Fibroblast of lung (primary cell): ENCODE data around the gene GPR68. TPM values are rescaled to one million over a fixed set of nuclear protein-coding genes. Genes with fewer than 3 reads are reported as not detected.

Source experiments
- DNase-seq, 2 donors: peaks; one replicate each; pipeline versions ENCODE4 v3.0.0 to v3.0.0-alpha.2; 2010; ENCODE audit warnings: low read depth in 2 of 2
- H2AFZ ChIP-seq: 2 replicates; pipeline ENCODE4 v1.5.1; 2012; ENCODE audit warnings: low read length, control low read depth, inconsistent platforms
- H3K27ac ChIP-seq: 2 replicates; pipeline ENCODE4 v1.5.1; 2011; ENCODE audit warnings: low read length, control low read depth; ENCODE audit not compliant: insufficient read depth
- H3K27me3 ChIP-seq: 2 replicates; pipeline ENCODE4 v1.5.1; 2011; ENCODE audit warnings: mild to moderate bottlenecking, low read length; ENCODE audit not compliant: control insufficient read depth, insufficient read depth
- H3K36me3 ChIP-seq: 2 replicates; pipeline ENCODE4 v1.5.1; 2011; ENCODE audit warnings: low read length; ENCODE audit not compliant: control insufficient read depth, insufficient read depth
- H3K4me1 ChIP-seq: 2 replicates; pipeline ENCODE4 v1.5.1; 2011; ENCODE audit warnings: low read length; ENCODE audit not compliant: control insufficient read depth, insufficient read depth; ENCODE audit errors: extremely low read depth
- H3K4me2 ChIP-seq: 2 replicates; pipeline ENCODE4 v1.5.1; 2011; ENCODE audit warnings: low read length, control low read depth; ENCODE audit not compliant: insufficient read depth; ENCODE audit errors: extremely low read depth
- H3K4me3 ChIP-seq, 4 experiments: fragments of 200-600 bp in 1 of 4; sonication (generic) in 1 of 4; replicated peaks in 1 of 4; 2 replicates each; pipeline ENCODE4 v1.5.1; 2011 to 2016; ENCODE audit warnings: low read length in 4 of 4, low read depth in 3 of 4, mild to moderate bottlenecking in 3 of 4, control low read depth in 2 of 4, inconsistent platforms in 1 of 4, mixed read lengths in 1 of 4; ENCODE audit not compliant: insufficient read depth in 1 of 4; ENCODE audit errors: control extremely low read depth in 1 of 4
- H3K79me2 ChIP-seq: 2 replicates; pipeline ENCODE4 v1.5.1; 2012; ENCODE audit warnings: mild to moderate bottlenecking, low read length, inconsistent platforms; ENCODE audit not compliant: control insufficient read depth, insufficient read depth
- H3K9ac ChIP-seq: 2 replicates; pipeline ENCODE4 v1.5.1; 2011; ENCODE audit warnings: mild to moderate bottlenecking, low read length, control low read depth; ENCODE audit not compliant: insufficient read depth
- H3K9me3 ChIP-seq: 2 replicates; pipeline ENCODE4 v1.5.1; 2012; ENCODE audit warnings: low read depth, low read length; ENCODE audit not compliant: control insufficient read depth, insufficient read depth
- H4K20me1 ChIP-seq: 2 replicates; pipeline ENCODE4 v1.5.1; 2011; ENCODE audit warnings: low read length; ENCODE audit not compliant: control insufficient read depth, insufficient read depth; ENCODE audit errors: extremely low read depth
- EZH2 ChIP-seq: IDR thresholded peaks from 2 replicates; pipeline ENCODE4 v1.5.1; 2012; ENCODE audit warnings: low read length, control low read depth, mild to moderate bottlenecking; ENCODE audit errors: missing control alignments
- polyA minus RNA-seq: library from RNA; depleted of rRNA, polyadenylated mRNA; stranded (reverse); fragments of >200 nt; gene quantifications from 2 replicates; pipeline ENCODE4 v1.2.3, GENCODE V29; 2011; ENCODE audit warnings: low replicate concordance
- polyA plus RNA-seq, 2 donors: library from polyadenylated mRNA; depleted of rRNA in 1 of 2; stranded (reverse) in 1 of 2; unstranded in 1 of 2; fragments of >200 nt; gene quantifications; 2 replicates each; pipeline ENCODE4 v1.2.1, GENCODE V29; 2011 to 2012; ENCODE audit warnings: missing spikeins in 1 of 2
- total RNA-seq: library from RNA; depleted of rRNA; stranded (reverse); fragments of >200 nt; gene quantifications from 2 replicates; pipeline ENCODE4 v1.2.1, GENCODE V29; 2014
- TF ChIP-seq, protein P1 (sequence below), 2 donors: IDR thresholded peaks in 1 of 2; conservative IDR thresholded peaks in 1 of 2; 1 replicate in 1 of 2; 2 replicates in 1 of 2; pipeline ENCODE4 v1.5.1; 2011 to 2012; ENCODE audit warnings: low read length in 2 of 2, control low read depth in 1 of 2, inconsistent platforms in 1 of 2, low read depth in 1 of 2, mild to moderate bottlenecking in 1 of 2

The GPR68 gene, protein sequence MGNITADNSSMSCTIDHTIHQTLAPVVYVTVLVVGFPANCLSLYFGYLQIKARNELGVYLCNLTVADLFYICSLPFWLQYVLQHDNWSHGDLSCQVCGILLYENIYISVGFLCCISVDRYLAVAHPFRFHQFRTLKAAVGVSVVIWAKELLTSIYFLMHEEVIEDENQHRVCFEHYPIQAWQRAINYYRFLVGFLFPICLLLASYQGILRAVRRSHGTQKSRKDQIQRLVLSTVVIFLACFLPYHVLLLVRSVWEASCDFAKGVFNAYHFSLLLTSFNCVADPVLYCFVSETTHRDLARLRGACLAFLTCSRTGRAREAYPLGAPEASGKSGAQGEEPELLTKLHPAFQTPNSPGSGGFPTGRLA
- 0.26 and 0.66 TPM in 2 replicates for total RNA-seq
- polyA plus RNA-seq, result 0.37 and 1.3 TPM in 2 replicates
- polyA plus RNA-seq (2012), result 0.36 and 2.2 TPM in 2 replicates
- 5.5 TPM in 1 of 2 replicates, not detected in the other for polyA minus RNA-seq

DNA sequence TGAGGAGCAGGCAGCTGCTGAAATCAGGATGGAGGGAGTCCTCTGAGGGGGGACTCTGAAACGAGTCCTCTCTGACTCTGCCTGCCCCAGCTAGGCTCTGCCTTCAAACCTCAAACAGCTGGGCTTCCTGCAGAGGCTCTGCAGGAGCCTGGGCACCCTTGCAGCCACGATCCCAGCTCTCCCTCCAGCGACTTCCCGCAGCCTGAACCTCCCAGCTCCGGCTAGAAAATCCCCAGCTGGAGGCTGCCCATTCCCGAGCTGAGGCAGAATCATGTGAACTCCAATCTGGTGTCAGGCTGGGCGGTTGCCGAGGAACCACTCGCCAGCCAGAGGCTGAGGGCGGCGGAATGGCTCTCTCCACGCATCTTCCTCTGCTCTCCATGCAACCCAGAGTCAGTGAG is at the start of gene GPR68:
GPR68 (minus strand) TSS at position 204 of the 401 bp plus-strand sequence. CDS start 9,654 bp downstream, outside the sequence.
- Histone ChIP-seq H3K36me3 (no peaks in the 10 kb centered on the region), H3K9me3 (no peaks in the 10 kb centered on the region), H3K9ac (no peak within 1 kb of the TSS), H4K20me1 (no peaks in the 10 kb centered on the region), H3K79me2 (no peaks in the 10 kb centered on the region), H3K27ac (peak within 1 kb of the TSS; percentile 57), H2AFZ (no peak within 1 kb of the TSS), H3K4me2 (peak within 1 kb of the TSS; percentile 63), H3K27me3 (no peaks in the 10 kb centered on the region), H3K4me3 (peak within 1 kb of the TSS in 1 of 4 experiments; percentile 30), H3K4me1 (peaks cover 7% of the 10 kb centered on the region)
- TF ChIP-seq EZH2, result no peak
- TF ChIP-seq, protein P1, sequence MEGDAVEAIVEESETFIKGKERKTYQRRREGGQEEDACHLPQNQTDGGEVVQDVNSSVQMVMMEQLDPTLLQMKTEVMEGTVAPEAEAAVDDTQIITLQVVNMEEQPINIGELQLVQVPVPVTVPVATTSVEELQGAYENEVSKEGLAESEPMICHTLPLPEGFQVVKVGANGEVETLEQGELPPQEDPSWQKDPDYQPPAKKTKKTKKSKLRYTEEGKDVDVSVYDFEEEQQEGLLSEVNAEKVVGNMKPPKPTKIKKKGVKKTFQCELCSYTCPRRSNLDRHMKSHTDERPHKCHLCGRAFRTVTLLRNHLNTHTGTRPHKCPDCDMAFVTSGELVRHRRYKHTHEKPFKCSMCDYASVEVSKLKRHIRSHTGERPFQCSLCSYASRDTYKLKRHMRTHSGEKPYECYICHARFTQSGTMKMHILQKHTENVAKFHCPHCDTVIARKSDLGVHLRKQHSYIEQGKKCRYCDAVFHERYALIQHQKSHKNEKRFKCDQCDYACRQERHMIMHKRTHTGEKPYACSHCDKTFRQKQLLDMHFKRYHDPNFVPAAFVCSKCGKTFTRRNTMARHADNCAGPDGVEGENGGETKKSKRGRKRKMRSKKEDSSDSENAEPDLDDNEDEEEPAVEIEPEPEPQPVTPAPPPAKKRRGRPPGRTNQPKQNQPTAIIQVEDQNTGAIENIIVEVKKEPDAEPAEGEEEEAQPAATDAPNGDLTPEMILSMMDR (conservative IDR thresholded peaks at IDR 0.05 in 1 of 2, IDR thresholded peaks at IDR 0.05 in 1 of 2; ENCODE audit: low read depth in 1 of 2, low read length in 2 of 2), result no peak
- peak; percentile 74 to 76 for DNase-seq

DNA sequence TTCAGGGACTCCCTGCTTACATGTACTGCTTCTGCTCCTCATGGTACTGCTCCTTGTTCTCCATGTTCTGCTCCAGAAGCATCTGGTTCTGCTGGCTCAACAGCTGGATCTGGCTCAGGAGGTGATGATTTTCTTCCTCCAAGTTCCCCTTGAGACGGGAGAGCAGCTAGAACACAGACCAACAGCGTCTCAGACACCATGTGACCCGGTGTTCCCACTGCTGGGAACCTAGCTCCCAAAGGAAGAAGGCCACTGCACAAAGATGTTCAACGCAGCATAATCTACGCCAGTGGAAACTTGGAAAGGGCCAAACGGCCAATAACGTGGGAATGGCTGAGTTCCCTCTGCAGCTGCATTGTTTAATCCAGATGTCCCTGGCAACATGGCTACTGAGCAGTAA is 49.6 kb upstream of the GPR68 start:
- H3K27me3 ChIP-seq, result no peaks in the 10 kb centered on the region
- DNase-seq, result no peak
- H4K20me1 ChIP-seq, result no peaks in the 10 kb centered on the region
- H3K4me2 ChIP-seq, result no peak overlapping the region
- no peak overlapping the region for H3K9ac ChIP-seq
- no peaks in the 10 kb centered on the region for H3K79me2 ChIP-seq
- H2AFZ ChIP-seq, result no peak overlapping the region
- TF ChIP-seq, protein P1 (conservative IDR thresholded peaks at IDR 0.05 in 1 of 2, IDR thresholded peaks at IDR 0.05 in 1 of 2; ENCODE audit: low read depth in 1 of 2, low read length in 2 of 2), result no peak
- no peak for TF ChIP-seq EZH2
- H3K4me3 ChIP-seq, result no peak overlapping the region
- H3K9me3 ChIP-seq, result no peaks in the 10 kb centered on the region
- no peaks in the 10 kb centered on the region for H3K36me3 ChIP-seq
- H3K27ac ChIP-seq, result no peak overlapping the region
- H3K4me1 ChIP-seq, result no peaks in the 10 kb centered on the region

DNA sequence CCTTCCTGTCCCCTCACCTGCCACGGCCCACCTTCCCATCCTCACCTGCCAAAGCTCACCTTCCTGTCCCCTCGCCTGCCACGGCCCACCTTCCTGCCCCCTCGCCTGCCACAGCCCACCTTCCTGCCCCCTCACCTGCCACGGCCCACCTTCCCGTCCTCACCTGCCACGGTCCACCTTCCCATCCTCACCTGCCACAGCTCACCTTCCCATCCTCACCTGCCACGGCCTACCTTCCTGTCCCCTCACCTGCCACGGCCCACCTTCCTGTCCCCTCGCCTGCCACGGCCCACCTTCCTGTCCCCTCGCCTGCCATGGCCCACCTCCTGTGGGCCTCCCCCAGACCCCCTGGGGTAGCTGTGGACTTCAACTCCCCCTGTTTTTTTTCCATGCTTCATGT is 48.8 kb upstream of the GPR68 start:
- H3K4me3 ChIP-seq, result no peak overlapping the region
- H3K27me3 ChIP-seq, result no peaks in the 10 kb centered on the region
- no peak overlapping the region for H3K27ac ChIP-seq
- H3K9ac ChIP-seq, result no peak overlapping the region
- H3K4me2 ChIP-seq, result no peak overlapping the region
- H3K9me3 ChIP-seq, result no peaks in the 10 kb centered on the region
- H3K79me2 ChIP-seq, result no peaks in the 10 kb centered on the region
- H2AFZ ChIP-seq, result no peak overlapping the region
- no peak for DNase-seq
- TF ChIP-seq EZH2, result no peak
- TF ChIP-seq, protein P1 (conservative IDR thresholded peaks at IDR 0.05 in 1 of 2, IDR thresholded peaks at IDR 0.05 in 1 of 2; ENCODE audit: low read depth in 1 of 2, low read length in 2 of 2), result no peak
- no peaks in the 10 kb centered on the region for H4K20me1 ChIP-seq
- no peaks in the 10 kb centered on the region for H3K4me1 ChIP-seq
- no peaks in the 10 kb centered on the region for H3K36me3 ChIP-seq
